Tibial nerve (tissue), 4 donors: ENCODE results near the gene AHCYL1.

Experiments
- EP300 ChIP-seq, 2 donors: sonication (generic); formaldehyde crosslinking; IDR thresholded peaks; one replicate each; pipeline ENCODE4 v1.6.1; 2017; ENCODE audit warnings: antibody characterized with exemption in 2 of 2, mild to moderate bottlenecking in 1 of 2
- POLR2A ChIP-seq, 2 donors: fragments of 450-650 bp; IDR thresholded peaks; one replicate each; pipeline ENCODE4 v1.6.1; 2017; ENCODE audit warnings: antibody characterized with exemption in 2 of 2, mild to moderate bottlenecking in 2 of 2, moderate library complexity in 2 of 2
- TF ChIP-seq, protein P1 (sequence below), 5 experiments: fragments of 200-600 bp in 3 of 5; fragments of 450-650 bp in 2 of 5; sonication (generic) in 3 of 5; IDR thresholded peaks; one replicate each; pipeline ENCODE4 v1.5.1; 2016 to 2019; ENCODE audit warnings: antibody characterized with exemption in 5 of 5, mild to moderate bottlenecking in 3 of 5, moderate library complexity in 2 of 5

DNA sequence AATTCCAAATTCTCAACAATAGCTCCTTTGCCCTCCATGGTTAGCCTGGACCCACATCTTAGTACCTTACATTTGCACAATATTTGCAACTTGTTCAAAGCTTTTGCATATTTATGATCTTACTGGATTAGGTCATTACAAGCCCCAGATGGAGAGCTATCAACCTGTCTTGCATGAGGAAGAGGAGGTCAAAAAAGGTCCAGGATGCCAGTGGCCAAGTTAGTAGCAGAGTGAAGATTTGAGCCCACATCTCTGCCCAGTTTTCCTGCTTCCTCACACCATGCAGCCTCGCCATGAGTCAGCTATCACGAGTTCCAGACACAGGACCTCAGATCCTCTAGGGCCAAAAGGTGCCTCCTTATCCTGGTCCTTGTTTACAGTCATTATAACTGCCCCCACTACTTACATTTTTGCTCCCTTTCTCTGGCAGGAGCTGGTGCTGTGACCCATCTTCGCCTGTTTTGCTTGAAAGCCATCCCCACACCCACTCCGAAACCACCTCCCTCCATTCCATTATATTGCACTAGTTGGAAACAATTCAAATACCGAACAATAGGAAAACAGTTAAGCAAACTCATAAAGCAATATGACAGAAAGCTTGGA, 5.0 kb upstream of the AHCYL1 start:
- TF ChIP-seq EP300 (IDR thresholded peaks at IDR 0.05): peak in 1 of 2 donors; percentile 56
- TF ChIP-seq, protein P1, sequence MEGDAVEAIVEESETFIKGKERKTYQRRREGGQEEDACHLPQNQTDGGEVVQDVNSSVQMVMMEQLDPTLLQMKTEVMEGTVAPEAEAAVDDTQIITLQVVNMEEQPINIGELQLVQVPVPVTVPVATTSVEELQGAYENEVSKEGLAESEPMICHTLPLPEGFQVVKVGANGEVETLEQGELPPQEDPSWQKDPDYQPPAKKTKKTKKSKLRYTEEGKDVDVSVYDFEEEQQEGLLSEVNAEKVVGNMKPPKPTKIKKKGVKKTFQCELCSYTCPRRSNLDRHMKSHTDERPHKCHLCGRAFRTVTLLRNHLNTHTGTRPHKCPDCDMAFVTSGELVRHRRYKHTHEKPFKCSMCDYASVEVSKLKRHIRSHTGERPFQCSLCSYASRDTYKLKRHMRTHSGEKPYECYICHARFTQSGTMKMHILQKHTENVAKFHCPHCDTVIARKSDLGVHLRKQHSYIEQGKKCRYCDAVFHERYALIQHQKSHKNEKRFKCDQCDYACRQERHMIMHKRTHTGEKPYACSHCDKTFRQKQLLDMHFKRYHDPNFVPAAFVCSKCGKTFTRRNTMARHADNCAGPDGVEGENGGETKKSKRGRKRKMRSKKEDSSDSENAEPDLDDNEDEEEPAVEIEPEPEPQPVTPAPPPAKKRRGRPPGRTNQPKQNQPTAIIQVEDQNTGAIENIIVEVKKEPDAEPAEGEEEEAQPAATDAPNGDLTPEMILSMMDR (IDR thresholded peaks at IDR 0.05): no peak
- no peak for TF ChIP-seq POLR2A (IDR thresholded peaks at IDR 0.05)
